ENCODE results near the gene USP40.

The USP40 gene

DNA sequence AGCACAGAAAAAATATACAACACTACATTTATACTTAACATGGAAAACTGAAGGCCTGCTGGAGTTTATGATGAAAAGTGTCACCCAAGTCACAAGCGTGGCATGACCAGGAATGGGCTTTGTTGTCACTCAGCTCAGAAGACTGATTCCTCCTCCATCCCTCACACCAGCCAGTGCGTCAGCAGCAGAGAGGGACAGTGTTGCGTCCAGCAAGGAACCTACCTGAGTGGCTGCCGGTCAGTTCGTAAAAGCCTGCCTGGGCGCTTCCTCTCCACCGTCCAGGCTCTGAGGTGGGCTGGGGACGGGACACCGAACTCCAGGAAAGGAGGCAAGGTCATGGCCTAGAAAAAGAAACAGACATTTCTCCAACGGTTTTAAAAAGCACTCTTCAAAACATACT lies 77.4 kb downstream of the USP40 start (continued):
- TF ChIP-seq, protein P1, sequence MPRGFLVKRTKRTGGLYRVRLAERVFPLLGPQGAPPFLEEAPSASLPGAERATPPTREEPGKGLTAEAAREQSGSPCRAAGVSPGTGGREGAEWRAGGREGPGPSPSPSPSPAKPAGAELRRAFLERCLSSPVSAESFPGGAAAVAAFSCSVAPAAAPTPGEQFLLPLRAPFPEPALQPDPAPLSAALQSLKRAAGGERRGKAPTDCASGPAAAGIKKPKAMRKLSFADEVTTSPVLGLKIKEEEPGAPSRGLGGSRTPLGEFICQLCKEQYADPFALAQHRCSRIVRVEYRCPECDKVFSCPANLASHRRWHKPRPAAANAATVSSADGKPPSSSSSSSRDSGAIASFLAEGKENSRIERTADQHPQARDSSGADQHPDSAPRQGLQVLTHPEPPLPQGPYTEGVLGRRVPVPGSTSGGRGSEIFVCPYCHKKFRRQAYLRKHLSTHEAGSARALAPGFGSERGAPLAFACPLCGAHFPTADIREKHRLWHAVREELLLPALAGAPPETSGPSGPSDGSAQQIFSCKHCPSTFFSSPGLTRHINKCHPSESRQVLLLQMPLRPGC (tag by site-specific recombination; IDR thresholded peaks at IDR 0.05) = no peak
- TF ChIP-seq ZNF600 (tag by site-specific recombination; IDR thresholded peaks at IDR 0.05) (no peak), ZNF521 (tag by site-specific recombination; IDR thresholded peaks at IDR 0.05) (no peak), YY2 (tag by site-specific recombination; IDR thresholded peaks at IDR 0.05) (no peak)

DNA sequence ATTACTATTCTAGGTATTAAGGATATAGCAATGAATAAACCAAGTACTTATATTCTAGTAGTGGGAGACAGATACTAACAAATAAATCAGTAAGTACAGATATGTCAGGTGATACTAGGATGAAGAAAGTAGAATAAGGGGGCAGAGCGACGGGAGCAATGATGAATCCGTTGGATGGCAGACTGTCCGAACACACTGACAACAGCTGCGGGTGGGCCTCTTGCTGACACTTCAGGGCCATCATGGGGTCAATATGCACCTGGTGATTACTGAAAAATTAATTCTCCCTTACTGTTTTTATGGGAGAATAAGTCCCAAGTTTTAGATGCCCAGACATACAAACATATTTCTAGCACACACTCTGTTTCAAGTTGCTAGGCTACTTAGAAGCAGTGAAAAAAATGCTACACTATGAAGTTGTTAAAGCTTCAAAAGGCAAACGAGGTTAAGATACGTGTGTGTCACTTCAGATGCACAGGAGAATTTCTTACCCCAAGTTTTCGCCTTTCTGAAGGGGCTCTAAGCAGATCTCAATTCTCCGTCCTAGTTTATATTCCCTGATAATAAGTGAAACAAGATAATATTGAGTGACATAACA lies 78.7 kb downstream of the USP40 start:
- CTCF ChIA-PET = no interaction called here

DNA sequence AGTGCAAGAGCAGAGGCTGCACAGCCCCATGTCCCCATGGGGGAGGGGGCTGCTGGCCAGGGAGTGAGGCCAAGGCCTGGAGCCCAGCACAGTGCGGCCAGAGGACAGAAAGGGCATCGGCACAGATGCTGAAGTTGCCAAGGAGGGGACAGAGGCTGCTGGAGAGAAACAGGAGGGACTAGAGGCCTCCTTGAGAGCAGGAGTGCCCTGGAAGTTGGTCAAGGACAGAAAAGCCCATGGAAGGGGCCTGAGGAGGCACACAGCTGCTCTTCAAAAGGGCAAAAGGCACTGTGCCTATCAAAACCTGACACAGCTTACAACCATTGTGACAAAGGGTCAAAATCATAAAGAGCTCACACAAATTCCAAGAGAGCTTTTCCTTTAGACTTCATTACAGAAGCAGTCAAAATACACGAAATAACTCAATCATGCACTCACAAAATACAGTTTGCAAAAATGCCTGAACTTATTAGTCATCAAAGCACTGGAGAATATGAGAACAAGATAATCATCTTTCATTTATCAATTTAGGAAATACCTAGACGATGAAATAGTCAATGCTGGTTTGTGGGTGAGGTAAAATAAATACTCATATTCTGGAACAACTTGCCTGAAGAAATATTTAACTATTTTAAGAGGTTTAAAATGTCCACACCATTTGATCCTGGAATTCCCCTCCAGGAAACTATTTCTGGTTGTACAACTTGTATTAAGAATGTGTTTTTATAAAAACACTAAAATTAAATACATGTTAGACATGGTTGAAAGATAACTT lies 79.6 kb downstream of the USP40 start:
- peaks cover 6 to 89% of the 10 kb centered on the region in 2 experiments for H3K36me3 ChIP-seq (ENCODE audit: control insufficient read depth in 2 of 2, insufficient read depth in 1 of 2, low read length in 2 of 2)
- no peaks in the 10 kb centered on the region for H3K9me3 ChIP-seq (ENCODE audit: control insufficient read depth, insufficient read depth, low read depth, low read length)
- no peaks in the 10 kb centered on the region for H3K4me1 ChIP-seq (ENCODE audit: control insufficient read depth, insufficient read depth, low read length)
- POLR2A ChIA-PET = no interaction called here
- CTCF ChIA-PET = interaction anchor here (1.4 kb wide), 1 partner anchor 225 kb away, joined by 5 read pairs; no protein-coding TSS in a partner anchor
- TF ChIP-seq, protein P2, sequence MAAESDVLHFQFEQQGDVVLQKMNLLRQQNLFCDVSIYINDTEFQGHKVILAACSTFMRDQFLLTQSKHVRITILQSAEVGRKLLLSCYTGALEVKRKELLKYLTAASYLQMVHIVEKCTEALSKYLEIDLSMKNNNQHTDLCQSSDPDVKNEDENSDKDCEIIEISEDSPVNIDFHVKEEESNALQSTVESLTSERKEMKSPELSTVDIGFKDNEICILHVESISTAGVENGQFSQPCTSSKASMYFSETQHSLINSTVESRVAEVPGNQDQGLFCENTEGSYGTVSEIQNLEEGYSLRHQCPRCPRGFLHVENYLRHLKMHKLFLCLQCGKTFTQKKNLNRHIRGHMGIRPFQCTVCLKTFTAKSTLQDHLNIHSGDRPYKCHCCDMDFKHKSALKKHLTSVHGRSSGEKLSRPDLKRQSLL (tag by site-specific recombination; IDR thresholded peaks at IDR 0.05) = no peak
- TF ChIP-seq ZNF624 (tag by site-specific recombination; IDR thresholded peaks at IDR 0.05) (no peak), MZF1 (tag by site-specific recombination; IDR thresholded peaks at IDR 0.05; ENCODE audit: borderline replicate concordance) (no peak), ZNF366 (tag by site-specific recombination; conservative IDR thresholded peaks at IDR 0.05) (no peak), PRDM1 (tag by site-specific recombination; IDR thresholded peaks at IDR 0.05) (no peak), MEIS1 (CRISPR knock-in tag; IDR thresholded peaks at IDR 0.05; ENCODE audit: borderline replicate concordance) (no peak), REPIN1 (tag by site-specific recombination; IDR thresholded peaks at IDR 0.05; ENCODE audit: low read depth) (no peak), ZBTB8A (tag by site-specific recombination; IDR thresholded peaks at IDR 0.05) (no peak), KLF1 (tag by site-specific recombination; IDR thresholded peaks at IDR 0.05) (no peak), GLIS2 (tag by site-specific recombination; IDR thresholded peaks at IDR 0.05) (no peak)
- TF ChIP-seq, protein P3, sequence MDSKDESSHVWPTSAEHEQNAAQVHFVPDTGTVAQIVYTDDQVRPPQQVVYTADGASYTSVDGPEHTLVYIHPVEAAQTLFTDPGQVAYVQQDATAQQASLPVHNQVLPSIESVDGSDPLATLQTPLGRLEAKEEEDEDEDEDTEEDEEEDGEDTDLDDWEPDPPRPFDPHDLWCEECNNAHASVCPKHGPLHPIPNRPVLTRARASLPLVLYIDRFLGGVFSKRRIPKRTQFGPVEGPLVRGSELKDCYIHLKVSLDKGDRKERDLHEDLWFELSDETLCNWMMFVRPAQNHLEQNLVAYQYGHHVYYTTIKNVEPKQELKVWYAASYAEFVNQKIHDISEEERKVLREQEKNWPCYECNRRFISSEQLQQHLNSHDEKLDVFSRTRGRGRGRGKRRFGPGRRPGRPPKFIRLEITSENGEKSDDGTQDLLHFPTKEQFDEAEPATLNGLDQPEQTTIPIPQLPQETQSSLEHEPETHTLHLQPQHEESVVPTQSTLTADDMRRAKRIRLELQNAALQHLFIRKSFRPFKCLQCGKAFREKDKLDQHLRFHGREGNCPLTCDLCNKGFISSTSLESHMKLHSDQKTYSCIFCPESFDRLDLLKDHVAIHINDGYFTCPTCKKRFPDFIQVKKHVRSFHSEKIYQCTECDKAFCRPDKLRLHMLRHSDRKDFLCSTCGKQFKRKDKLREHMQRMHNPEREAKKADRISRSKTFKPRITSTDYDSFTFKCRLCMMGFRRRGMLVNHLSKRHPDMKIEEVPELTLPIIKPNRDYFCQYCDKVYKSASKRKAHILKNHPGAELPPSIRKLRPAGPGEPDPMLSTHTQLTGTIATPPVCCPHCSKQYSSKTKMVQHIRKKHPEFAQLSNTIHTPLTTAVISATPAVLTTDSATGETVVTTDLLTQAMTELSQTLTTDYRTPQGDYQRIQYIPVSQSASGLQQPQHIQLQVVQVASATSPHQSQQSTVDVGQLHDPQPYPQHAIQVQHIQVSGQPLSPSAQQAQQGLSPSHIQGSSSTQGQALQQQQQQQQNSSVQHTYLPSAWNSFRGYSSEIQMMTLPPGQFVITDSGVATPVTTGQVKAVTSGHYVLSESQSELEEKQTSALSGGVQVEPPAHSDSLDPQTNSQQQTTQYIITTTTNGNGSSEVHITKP (tag by site-specific recombination; IDR thresholded peaks at IDR 0.05) = no peak
- TF ChIP-seq, protein P4, sequence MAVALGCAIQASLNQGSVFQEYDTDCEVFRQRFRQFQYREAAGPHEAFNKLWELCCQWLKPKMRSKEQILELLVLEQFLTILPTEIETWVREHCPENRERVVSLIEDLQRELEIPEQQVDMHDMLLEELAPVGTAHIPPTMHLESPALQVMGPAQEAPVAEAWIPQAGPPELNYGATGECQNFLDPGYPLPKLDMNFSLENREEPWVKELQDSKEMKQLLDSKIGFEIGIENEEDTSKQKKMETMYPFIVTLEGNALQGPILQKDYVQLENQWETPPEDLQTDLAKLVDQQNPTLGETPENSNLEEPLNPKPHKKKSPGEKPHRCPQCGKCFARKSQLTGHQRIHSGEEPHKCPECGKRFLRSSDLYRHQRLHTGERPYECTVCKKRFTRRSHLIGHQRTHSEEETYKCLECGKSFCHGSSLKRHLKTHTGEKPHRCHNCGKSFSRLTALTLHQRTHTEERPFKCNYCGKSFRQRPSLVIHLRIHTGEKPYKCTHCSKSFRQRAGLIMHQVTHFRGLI (tag by site-specific recombination; IDR thresholded peaks at IDR 0.05) = no peak
- H3K4me3 ChIP-seq (ENCODE audit: low read depth, low read length) = no peak overlapping the region
- no peak overlapping the region for H3K27ac ChIP-seq (ENCODE audit: extremely low read depth, low read depth, low read length)

More for the DNA sequence above, 78.7 kb downstream of the USP40 start:
- Histone ChIP-seq H3K36me3 (ENCODE audit: control insufficient read depth in 2 of 2, insufficient read depth in 1 of 2, low read length in 2 of 2) (peaks cover 6 to 86% of the 10 kb centered on the region in 2 experiments), H3K4me1 (ENCODE audit: control insufficient read depth, insufficient read depth, low read length) (no peaks in the 10 kb centered on the region), H3K4me3 (ENCODE audit: low read depth, low read length) (no peak overlapping the region), H3K27ac (ENCODE audit: extremely low read depth, low read depth, low read length) (no peak overlapping the region), H3K9me3 (ENCODE audit: control insufficient read depth, insufficient read depth, low read depth, low read length) (no peaks in the 10 kb centered on the region)
- TF ChIP-seq GLIS1 (tag by site-specific recombination; IDR thresholded peaks at IDR 0.05) (no peak), ZBTB1 (tag by site-specific recombination; IDR thresholded peaks at IDR 0.05) (no peak), ZNF16 (tag by site-specific recombination; IDR thresholded peaks at IDR 0.05; ENCODE audit: low read depth) (no peak), ZNF707 (tag by site-specific recombination; IDR thresholded peaks at IDR 0.05) (no peak), ZBTB17 (tag by site-specific recombination; IDR thresholded peaks at IDR 0.05) (no peak), ZNF391 (tag by site-specific recombination; IDR thresholded peaks at IDR 0.05; ENCODE audit: borderline replicate concordance, low read depth) (no peak), SP3 (tag by site-specific recombination; IDR thresholded peaks at IDR 0.05) (no peak)
- TF ChIP-seq, protein P5, sequence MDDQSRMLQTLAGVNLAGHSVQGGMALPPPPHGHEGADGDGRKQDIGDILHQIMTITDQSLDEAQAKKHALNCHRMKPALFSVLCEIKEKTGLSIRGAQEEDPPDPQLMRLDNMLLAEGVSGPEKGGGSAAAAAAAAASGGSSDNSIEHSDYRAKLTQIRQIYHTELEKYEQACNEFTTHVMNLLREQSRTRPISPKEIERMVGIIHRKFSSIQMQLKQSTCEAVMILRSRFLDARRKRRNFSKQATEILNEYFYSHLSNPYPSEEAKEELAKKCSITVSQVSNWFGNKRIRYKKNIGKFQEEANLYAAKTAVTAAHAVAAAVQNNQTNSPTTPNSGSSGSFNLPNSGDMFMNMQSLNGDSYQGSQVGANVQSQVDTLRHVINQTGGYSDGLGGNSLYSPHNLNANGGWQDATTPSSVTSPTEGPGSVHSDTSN (CRISPR knock-in tag; IDR thresholded peaks at IDR 0.05) = no peak
- POLR2A ChIA-PET = no interaction called here

All from HEK293 (cell line).